NCI-H82 treated with DMSO at 0.1 percent for 48 hours (cell line): ENCODE results near the gene HS3ST3B1.

ENCODE experiments used
- DNase-seq: peaks from one replicate; lab custom pipeline; 2025; ENCODE audit not compliant: unreplicated experiment; lab: John Stamatoyannopoulos, UW

The HS3ST3B1 gene

GRCh38 chr17:14302431-14303099 lies 1.7 kb downstream of the HS3ST3B1 start:
- DNase-seq, result no peak

DNA sequence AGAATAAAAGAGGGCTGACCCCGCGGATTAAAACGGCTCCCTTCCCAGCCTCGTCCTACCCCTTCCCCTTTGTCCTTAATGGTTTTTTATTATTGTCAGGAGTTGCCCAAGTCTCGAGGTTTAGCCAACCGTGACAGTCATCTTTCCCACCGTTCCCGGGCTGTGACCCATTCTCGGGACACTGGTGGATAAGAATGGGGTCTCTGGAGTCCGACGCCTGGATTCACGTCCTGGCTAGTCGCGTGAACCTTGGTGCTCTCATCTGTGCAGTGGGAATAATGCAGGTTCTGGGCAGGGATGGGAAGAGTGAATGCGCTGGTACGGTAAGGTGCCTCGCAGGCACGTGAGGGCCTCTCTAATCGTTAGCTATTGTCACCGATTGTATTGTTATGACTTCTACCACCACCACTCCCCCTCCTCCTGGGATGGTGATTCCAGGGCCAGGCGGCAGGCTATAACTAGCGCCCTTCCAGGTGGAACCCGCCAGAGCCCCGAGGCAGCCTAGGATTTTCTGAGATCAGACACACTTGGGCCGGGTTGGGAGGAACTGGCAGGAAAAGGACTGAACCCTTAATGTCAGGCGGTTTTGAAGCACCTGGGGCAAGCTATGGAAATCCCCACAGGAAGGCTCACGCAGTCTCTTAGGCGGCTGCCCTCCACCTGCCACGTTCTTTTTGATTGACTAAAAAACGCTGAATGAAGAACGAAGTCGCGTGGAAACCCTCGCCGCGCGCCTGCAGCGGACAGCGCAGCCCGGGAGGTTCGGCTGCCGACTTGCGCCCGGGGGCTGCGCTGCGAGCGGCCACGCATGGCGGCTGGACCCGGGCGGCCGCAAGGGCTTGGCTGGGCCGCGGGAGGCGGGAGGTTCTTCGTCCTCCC lies 2.7 kb downstream of the HS3ST3B1 start:
- no peak for DNase-seq

DNA sequence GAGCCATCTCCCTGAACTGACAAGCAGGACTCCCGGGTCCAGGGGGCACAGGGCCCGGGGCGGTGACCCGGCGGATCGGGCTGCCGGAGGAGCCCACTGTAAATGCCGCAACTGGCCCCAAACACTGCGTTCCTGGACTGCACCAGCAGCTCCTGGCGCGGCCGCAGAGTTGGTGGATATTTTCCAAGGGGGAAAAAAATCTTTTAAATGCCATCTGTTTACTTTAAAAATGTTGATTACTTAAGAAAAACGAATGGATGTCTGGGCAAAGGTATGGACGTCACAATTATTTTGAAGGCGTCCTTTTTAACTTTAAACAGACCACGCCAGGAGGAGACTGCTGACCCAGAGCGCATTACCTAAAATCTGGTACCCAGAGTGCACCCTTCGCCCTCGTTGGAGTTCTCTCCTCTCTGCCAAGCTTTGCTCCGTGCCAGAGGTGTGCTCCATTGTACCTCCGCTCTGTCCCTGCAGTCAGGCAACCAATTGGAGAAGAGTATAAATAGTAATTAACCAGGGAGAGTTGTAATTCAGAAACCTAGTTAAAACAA lies 3.4 kb downstream of the HS3ST3B1 start:
- DNase-seq, result no peak

GRCh38 chr17:14304773-14305517 lies 4.1 kb downstream of the HS3ST3B1 start:
- peak; percentile 75 for DNase-seq

- DNase-seq, result no peak
These were observed 5.1 kb downstream of the HS3ST3B1 start for GRCh38 chr17:14305785-14306496.

DNA sequence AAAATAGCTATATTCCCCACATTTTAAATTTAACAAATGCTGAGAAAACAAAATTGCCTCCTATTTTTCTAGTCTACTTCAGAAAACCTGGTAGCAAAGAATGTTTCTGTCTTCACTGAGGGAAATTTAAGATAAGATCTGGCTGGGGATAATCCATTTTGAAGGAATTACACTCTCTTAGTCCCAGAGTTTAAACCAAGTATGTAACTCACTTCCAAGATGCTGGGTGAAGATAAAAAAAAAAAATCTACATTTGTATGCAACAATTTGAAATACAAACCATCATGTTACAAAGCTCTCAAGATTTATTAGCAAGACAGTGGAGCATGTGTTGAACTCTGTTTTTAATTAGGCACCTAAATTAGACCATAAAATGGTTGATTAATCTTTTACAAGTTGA lies 5.7 kb downstream of the HS3ST3B1 start:
- no peak for DNase-seq

DNA sequence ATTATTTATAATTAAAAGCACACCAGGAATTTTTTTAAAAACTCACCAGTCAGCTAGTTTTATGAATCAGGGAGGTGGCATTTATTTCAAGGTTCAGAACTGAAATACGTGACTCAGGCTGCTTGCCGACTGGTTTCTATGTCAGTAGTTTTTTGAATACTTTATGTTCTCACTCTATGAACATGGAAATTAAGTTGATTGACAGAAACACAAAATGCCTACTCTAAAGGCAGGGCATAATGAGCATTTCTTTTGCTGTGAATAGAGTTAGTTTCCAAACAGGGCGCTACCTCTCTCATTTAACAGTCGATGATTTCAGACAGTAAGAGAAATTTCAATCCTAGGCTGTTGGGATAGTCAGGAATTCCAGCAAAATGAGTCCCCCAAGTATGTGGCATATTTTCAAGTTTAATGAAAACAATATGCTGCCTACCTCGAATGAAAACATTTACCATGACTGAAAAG lies 6.7 kb downstream of the HS3ST3B1 start:
- no peak for DNase-seq

- DNase-seq, result no peak
These were observed 7.7 kb downstream of the HS3ST3B1 start for GRCh38 chr17:14308636-14308964.

DNA sequence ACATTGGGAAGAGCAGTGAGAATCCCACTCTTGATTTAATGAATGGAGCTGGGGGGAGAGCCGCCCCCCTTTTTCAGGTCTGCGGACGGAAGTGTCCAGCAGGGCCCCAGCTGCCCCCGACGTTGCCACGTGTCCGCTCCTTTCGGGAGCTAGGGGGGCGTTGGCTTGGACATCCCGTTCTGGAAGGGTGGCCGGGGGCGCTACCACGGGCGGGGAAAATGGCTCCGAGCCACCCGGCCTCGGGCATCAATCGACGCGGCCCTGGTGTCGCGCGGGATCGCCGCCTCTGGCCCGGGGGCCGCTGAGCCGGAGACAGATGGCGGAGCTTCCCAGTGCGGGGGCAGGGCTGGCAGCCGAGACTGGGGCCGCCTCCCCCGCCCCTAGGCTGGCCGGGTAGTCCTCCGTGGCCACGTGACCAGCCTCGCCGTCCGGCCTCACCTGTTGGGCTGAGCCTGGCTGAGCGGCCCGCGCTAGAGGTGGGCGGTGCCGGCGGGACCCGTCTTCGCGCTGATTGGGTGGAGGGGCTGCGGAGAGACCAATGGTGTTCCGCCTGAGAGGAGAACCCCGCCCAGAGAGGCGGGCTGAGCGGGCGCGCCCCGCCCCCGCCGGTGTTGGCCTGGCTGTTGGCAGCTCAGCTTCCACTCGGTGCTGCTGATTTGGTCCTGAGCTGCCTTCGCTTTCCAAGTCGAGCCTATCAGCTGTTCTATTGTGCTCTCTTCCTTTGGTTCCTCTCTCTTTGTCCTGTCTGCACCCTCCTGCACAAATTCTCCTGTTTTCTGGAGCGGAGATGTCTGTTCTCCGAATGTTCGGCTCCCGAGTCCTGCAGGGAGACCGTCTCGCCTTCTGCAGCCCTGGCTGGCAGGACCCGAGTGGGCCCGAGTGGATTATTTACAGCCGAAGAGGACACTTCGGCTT lies 8.3 kb downstream of the HS3ST3B1 start:
- DNase-seq, result peak; percentile 94

DNA sequence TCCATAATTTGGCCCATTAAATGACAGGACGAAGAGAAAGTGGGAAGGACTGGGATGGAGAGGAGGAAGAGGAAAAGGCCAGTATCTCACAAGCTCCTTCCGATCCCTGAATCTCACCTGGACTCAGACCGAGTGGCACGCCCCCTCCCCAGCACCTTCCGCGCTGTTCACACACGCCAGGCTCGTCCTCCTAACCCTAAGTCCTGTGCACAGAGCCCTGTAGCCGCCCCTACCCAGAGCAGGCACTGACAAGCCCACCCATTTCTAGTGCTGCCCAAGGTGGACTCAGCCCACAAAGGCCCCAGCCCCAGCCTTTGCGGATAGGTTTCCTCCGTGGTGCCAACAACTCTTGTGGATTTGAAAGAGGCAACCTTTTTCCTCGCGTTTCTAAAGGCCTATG lies 9.2 kb downstream of the HS3ST3B1 start:
- no peak for DNase-seq

DNA sequence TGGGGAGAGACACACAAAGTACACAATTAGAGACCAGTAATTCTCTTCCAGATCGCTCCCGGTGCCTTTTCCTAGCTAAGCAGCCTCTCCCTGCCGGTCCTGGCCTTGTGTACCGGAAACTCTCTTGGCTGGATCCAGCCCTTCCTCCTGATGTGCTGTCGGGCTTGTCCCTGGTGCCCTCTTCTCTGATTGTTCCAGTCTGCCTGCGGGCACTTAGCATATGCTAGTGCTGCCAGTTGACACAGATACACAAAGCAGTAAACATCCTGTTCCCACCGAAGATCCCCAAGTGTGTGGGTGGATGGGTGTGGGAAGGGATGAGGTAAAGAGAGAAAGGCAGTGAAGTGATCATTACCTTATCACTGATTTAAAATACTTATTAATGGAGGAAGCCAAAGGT lies 9.7 kb downstream of the HS3ST3B1 start:
- DNase-seq, result no peak

GRCh38 chr17:14311186-14311705 lies 10.4 kb downstream of the HS3ST3B1 start:
- DNase-seq, result no peak

GRCh38 chr17:14311981-14312380 lies 11.1 kb downstream of the HS3ST3B1 start:
- DNase-seq, result no peak

DNA sequence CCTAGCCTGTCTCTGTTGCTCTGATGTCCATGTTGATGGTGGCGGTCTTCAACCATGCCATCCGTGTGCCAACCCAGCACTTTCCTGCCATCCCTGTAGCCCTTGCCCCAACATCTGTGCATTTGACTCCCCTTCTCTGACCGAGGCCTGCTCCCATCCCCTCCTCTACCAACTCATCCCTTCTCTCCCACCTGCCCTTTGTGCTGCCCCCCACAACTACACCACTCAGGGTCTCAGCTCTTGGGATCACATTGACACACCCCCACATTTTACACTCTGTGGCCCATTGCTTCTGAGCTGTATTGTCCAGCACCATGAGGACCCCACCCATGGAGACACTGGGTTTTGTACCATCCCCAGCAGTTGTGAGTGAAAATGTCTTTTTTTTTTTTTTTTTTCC lies 11.6 kb downstream of the HS3ST3B1 start:
- DNase-seq, result no peak

GRCh38 chr17:14316126-14316832 lies 15.4 kb downstream of the HS3ST3B1 start:
- DNase-seq, result no peak

DNA sequence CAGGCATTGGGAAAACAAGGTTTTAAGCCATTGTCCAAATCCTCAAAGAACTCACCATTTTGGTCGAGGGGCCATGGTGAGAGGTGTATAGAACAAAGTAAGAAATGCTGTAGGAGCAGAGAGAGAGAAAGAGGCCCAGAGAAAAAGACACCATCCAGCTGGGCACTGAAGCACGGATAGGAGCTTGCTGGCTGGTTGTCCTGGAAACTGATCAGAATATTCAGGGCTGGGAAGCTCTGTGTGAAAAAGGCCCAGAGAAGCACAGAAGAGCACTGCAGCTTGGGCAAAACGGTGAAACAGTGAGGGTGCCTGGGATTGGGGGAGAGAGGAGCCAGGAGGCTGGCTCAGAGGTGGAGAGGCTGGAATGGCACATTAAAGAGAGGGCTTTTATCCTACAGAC lies 16.5 kb downstream of the HS3ST3B1 start:
- DNase-seq, result no peak

GRCh38 chr17:14318109-14318917 lies 17.4 kb downstream of the HS3ST3B1 start:
- DNase-seq, result no peak

GRCh38 chr17:14318918-14319205 lies 18.0 kb downstream of the HS3ST3B1 start:
- DNase-seq, result no peak
